HEK293 (cell line): ENCODE measurements around the gene DDX56.

Experiments
- CTCF ChIA-PET: fragments of 350-600 bp; formaldehyde crosslinking; extraction: SDS; loops from one replicate; lab custom pipeline; 2021; ENCODE audit warnings: antibody characterized with exemption; lab: Yijun Ruan, JAX
- POLR2A ChIA-PET: fragments of 300-600 bp; formaldehyde crosslinking; extraction: SDS; loops from one replicate; lab custom pipeline; 2020; ENCODE audit warnings: antibody characterized with exemption, inconsistent platforms; lab: Yijun Ruan, JAX
- H3K27ac ChIP-seq: fragments of 200-500 bp; sonication (Bioruptor generic); 2 replicates; pipeline ENCODE4 v1.5.1; 2014; ENCODE audit warnings: low read depth, low read length, control low read depth, inconsistent platforms; ENCODE audit errors: extremely low read depth
- H3K36me3 ChIP-seq, 2 experiments: fragments of 200-500 bp in 1 of 2; sonication (Bioruptor generic) in 1 of 2; 1 replicate in 1 of 2; 2 replicates in 1 of 2; pipeline ENCODE4 v1.5.1; 2014 to 2017; ENCODE audit warnings: inconsistent platforms in 2 of 2, low read length in 2 of 2; ENCODE audit not compliant: control insufficient read depth in 2 of 2, insufficient read depth in 1 of 2
- H3K4me1 ChIP-seq: fragments of 200-500 bp; sonication (Bioruptor generic); 2 replicates; pipeline ENCODE4 v1.5.1; 2014; ENCODE audit warnings: mild to moderate bottlenecking, low read length, inconsistent platforms; ENCODE audit not compliant: control insufficient read depth, insufficient read depth
- H3K4me3 ChIP-seq: 2 replicates; pipeline ENCODE4 v1.5.1; 2011; ENCODE audit warnings: low read depth, mild to moderate bottlenecking, control low read depth, low read length, moderate library complexity
- H3K9me3 ChIP-seq: fragments of 200-500 bp; sonication (Bioruptor generic); 2 replicates; pipeline ENCODE4 v1.5.1; 2014; ENCODE audit warnings: low read depth, low read length, inconsistent platforms; ENCODE audit not compliant: control insufficient read depth, insufficient read depth
- CTCF ChIP-seq: fragments of 450-650 bp; formaldehyde crosslinking; IDR thresholded peaks from 2 replicates; pipeline ENCODE4 v1.5.1; 2016; ENCODE audit warnings: missing biosample characterization, missing genetic modification characterization
- GFI1B ChIP-seq: fragments of 450-650 bp; formaldehyde crosslinking; IDR thresholded peaks from 2 replicates; pipeline ENCODE4 v1.5.1; 2016; ENCODE audit warnings: missing biosample characterization, missing genetic modification characterization
- KLF7 ChIP-seq: fragments of 450-650 bp; formaldehyde crosslinking; IDR thresholded peaks from 2 replicates; pipeline ENCODE4 v1.5.1; 2016; ENCODE audit warnings: missing biosample characterization, missing genetic modification characterization, borderline replicate concordance
- PBX3 ChIP-seq: sonication (generic); formaldehyde crosslinking; IDR thresholded peaks from 2 replicates; pipeline ENCODE4 v1.8.1; 2022; ENCODE audit warnings: mild to moderate bottlenecking, moderate library complexity, missing genetic modification reagents
- PRDM1 ChIP-seq: fragments of 450-650 bp; formaldehyde crosslinking; IDR thresholded peaks from 2 replicates; pipeline ENCODE4; 2016; ENCODE audit warnings: missing biosample characterization, missing genetic modification characterization
- TCF7L2 ChIP-seq: IDR thresholded peaks from 2 replicates; pipeline ENCODE4 v1.6.1; 2011; ENCODE audit warnings: low read depth, mild to moderate bottlenecking, inconsistent platforms, low read length, moderate library complexity, borderline replicate concordance
- ZBTB17 ChIP-seq: fragments of 450-650 bp; formaldehyde crosslinking; IDR thresholded peaks from 2 replicates; pipeline ENCODE4 v1.5.1; 2016; ENCODE audit warnings: missing biosample characterization, missing genetic modification characterization
- ZNF157 ChIP-seq: fragments of 450-650 bp; formaldehyde crosslinking; IDR thresholded peaks from 2 replicates; pipeline ENCODE4 v1.5.1; 2016; ENCODE audit warnings: missing biosample characterization, missing genetic modification characterization
- ZNF19 ChIP-seq: fragments of 450-650 bp; formaldehyde crosslinking; IDR thresholded peaks from 2 replicates; pipeline ENCODE4; 2016; ENCODE audit warnings: missing biosample characterization, missing genetic modification characterization, low read depth
- ZNF221 ChIP-seq: fragments of 450-650 bp; formaldehyde crosslinking; IDR thresholded peaks from 2 replicates; pipeline ENCODE4 v1.5.1; 2017; ENCODE audit warnings: missing biosample characterization, missing genetic modification characterization, borderline replicate concordance
- ZNF324 ChIP-seq: fragments of 450-650 bp; formaldehyde crosslinking; IDR thresholded peaks from 2 replicates; pipeline ENCODE4 v1.5.1; 2016; ENCODE audit warnings: missing biosample characterization, missing genetic modification characterization
- ZNF366 ChIP-seq: fragments of 450-650 bp; formaldehyde crosslinking; conservative IDR thresholded peaks from 2 replicates; pipeline ENCODE4 v1.5.1; 2016; ENCODE audit warnings: missing biosample characterization, missing genetic modification characterization
- ZNF433 ChIP-seq: fragments of 450-650 bp; formaldehyde crosslinking; IDR thresholded peaks from 2 replicates; pipeline ENCODE4 v1.5.1; 2016; ENCODE audit warnings: missing biosample characterization, missing genetic modification characterization, low read depth
- ZNF501 ChIP-seq: fragments of 450-650 bp; formaldehyde crosslinking; IDR thresholded peaks from 2 replicates; pipeline ENCODE4 v1.5.1; 2016; ENCODE audit warnings: missing biosample characterization, missing genetic modification characterization
- ZNF530 ChIP-seq: fragments of 450-650 bp; formaldehyde crosslinking; IDR thresholded peaks from 2 replicates; pipeline ENCODE4 v1.5.1; 2016; ENCODE audit warnings: low read depth, missing biosample characterization, missing genetic modification characterization
- ZNF585B ChIP-seq: fragments of 450-650 bp; formaldehyde crosslinking; IDR thresholded peaks from 2 replicates; pipeline ENCODE4 v1.5.1; 2016; ENCODE audit warnings: missing biosample characterization, missing genetic modification characterization
- ZSCAN23 ChIP-seq: fragments of 450-650 bp; formaldehyde crosslinking; IDR thresholded peaks from 2 replicates; pipeline ENCODE4 v1.5.1; 2016; ENCODE audit warnings: missing biosample characterization, missing genetic modification characterization
- TF ChIP-seq, protein P1 (sequence below): fragments of 450-650 bp; formaldehyde crosslinking; IDR thresholded peaks from 2 replicates; pipeline ENCODE4 v1.5.1; 2017; ENCODE audit warnings: missing biosample characterization, missing genetic modification characterization

The DDX56 gene

GRCh38 chr7:44520574-44520973 is 53.1 kb downstream of the DDX56 start:
- CTCF ChIA-PET, result interaction anchor here (2.8 kb wide), 1 partner anchor 14 kb away, joined by 16 read pairs; no protein-coding TSS in a partner anchor
- POLR2A ChIA-PET, result no interaction called here
- H3K36me3 ChIP-seq, result no peaks in the 10 kb centered on the region

DNA sequence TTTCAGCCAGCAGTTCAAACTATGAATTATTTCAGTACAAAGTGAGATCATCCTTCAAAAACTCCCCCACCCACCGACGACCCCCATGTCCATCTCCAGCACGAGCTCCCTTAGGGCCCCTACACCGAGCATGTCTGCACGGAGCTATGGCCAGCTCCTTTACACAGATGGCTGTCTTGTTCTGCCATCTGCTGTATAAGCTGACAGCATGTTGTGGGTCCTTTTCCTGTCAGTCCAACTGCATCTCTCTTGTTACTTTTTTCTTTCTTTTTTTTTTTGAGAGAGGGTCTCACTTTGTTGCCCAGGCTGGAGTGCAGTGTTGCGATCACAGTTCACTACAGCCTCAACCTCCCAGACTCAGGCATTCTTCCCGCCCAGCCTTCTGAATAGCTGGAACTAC is 54.2 kb downstream of the DDX56 start:
- no peak overlapping the region for H3K27ac ChIP-seq
- no peak overlapping the region for H3K4me3 ChIP-seq
- TF ChIP-seq CTCF (tag by site-specific recombination) (0 out of 2 replicates have a peak, but pooled peaks have one; percentile 10), ZNF157 (tag by site-specific recombination) (no peak)
- H3K9me3 ChIP-seq, result no peaks in the 10 kb centered on the region
- POLR2A ChIA-PET, result interaction anchor here (0.7 kb wide), 1 partner anchor 46 kb away, joined by 3 read pairs; no protein-coding TSS in a partner anchor
- no peaks in the 10 kb centered on the region for H3K4me1 ChIP-seq
- CTCF ChIA-PET, result interaction anchor here (2.8 kb wide), 1 partner anchor 15 kb away, joined by 16 read pairs; no protein-coding TSS in a partner anchor
- H3K36me3 ChIP-seq, result no peaks in the 10 kb centered on the region

More at GRCh38 chr7:44520574-44520973, 53.1 kb downstream of the DDX56 start:
- no peak overlapping the region for H3K27ac ChIP-seq
- TF ChIP-seq, protein P1, sequence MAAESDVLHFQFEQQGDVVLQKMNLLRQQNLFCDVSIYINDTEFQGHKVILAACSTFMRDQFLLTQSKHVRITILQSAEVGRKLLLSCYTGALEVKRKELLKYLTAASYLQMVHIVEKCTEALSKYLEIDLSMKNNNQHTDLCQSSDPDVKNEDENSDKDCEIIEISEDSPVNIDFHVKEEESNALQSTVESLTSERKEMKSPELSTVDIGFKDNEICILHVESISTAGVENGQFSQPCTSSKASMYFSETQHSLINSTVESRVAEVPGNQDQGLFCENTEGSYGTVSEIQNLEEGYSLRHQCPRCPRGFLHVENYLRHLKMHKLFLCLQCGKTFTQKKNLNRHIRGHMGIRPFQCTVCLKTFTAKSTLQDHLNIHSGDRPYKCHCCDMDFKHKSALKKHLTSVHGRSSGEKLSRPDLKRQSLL (tag by site-specific recombination), result no peak
- no peak for TF ChIP-seq ZNF19 (tag by site-specific recombination)
- TF ChIP-seq GFI1B, result no peak
- TF ChIP-seq KLF7 (tag by site-specific recombination), result no peak
- no peak for TF ChIP-seq ZSCAN23 (tag by site-specific recombination)
- TF ChIP-seq PBX3 (CRISPR knock-in tag), result no peak
- no peak for TF ChIP-seq ZNF501 (tag by site-specific recombination)
- no peak overlapping the region for H3K4me3 ChIP-seq
- H3K9me3 ChIP-seq, result no peaks in the 10 kb centered on the region
- no peaks in the 10 kb centered on the region for H3K4me1 ChIP-seq

GRCh38 chr7:44518761-44519160 is 54.9 kb downstream of the DDX56 start:
- TF ChIP-seq ZNF585B, result no peak
- 0 out of 2 replicates have a peak, but pooled peaks have one; percentile 31 for TF ChIP-seq PRDM1 (tag by site-specific recombination)
- no peak for TF ChIP-seq ZNF433 (tag by site-specific recombination)
- TF ChIP-seq ZNF366 (tag by site-specific recombination), result peak; percentile 90
- POLR2A ChIA-PET, result interaction anchor here (0.7 kb wide), 1 partner anchor 47 kb away, joined by 3 read pairs; no protein-coding TSS in a partner anchor
- CTCF ChIA-PET, result interaction anchor here (0.6 to 2.8 kb wide), 2 partner anchors 16 to 236 kb away, joined by 3 to 16 read pairs; no protein-coding TSS in a partner anchor
- H3K9me3 ChIP-seq, result no peaks in the 10 kb centered on the region
- H3K4me3 ChIP-seq, result no peak overlapping the region
- no peaks in the 10 kb centered on the region for H3K4me1 ChIP-seq
- no peak overlapping the region for H3K27ac ChIP-seq
- H3K36me3 ChIP-seq, result no peaks in the 10 kb centered on the region

DNA sequence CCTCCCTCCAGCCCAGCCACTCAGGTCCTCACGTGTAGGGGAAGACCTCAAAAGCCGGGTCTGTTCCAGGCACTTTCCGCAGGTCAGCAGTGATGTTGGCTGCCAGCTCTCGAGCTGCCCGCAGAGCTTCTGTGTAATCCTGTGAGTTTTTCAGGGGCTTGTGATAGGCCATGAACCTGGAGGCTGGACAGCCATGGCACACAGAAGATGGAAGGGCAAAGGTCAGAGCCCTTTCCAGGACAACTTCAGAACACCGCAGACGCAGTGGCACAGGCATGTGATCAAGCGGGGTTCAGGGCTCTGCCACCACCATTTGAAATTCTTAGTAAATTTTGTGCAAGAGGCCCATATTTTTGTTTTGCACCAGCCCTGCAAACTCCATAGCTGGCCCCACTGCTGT is 56.5 kb downstream of the DDX56 start:
- POLR2A ChIA-PET, result no interaction called here
- H3K4me3 ChIP-seq, result no peak overlapping the region
- H3K27ac ChIP-seq, result no peak overlapping the region
- no peaks in the 10 kb centered on the region for H3K9me3 ChIP-seq
- TF ChIP-seq ZNF324 (tag by site-specific recombination), result no peak
- TF ChIP-seq TCF7L2, result no peak
- TF ChIP-seq ZNF221 (tag by site-specific recombination), result no peak
- TF ChIP-seq ZBTB17 (tag by site-specific recombination), result no peak
- no peak for TF ChIP-seq ZNF530 (tag by site-specific recombination)
- TF ChIP-seq, all 188 proteins: peak for 0
- H3K36me3 ChIP-seq, result no peaks in the 10 kb centered on the region
- no peaks in the 10 kb centered on the region for H3K4me1 ChIP-seq
- CTCF ChIA-PET, result interaction anchor here (1.6 kb wide), 1 partner anchor 18 kb away, joined by 4 read pairs; no protein-coding TSS in a partner anchor
